Measurements from ENCODE around the gene SUPT5H. TPM values are rescaled to one million over a fixed set of nuclear protein-coding genes. Genes with fewer than 3 reads are reported as not detected.

Gene SUPT5H
- total and polyA plus RNA-seq, 8 donors, result 93.6 to 152 (median 139) TPM

DNA sequence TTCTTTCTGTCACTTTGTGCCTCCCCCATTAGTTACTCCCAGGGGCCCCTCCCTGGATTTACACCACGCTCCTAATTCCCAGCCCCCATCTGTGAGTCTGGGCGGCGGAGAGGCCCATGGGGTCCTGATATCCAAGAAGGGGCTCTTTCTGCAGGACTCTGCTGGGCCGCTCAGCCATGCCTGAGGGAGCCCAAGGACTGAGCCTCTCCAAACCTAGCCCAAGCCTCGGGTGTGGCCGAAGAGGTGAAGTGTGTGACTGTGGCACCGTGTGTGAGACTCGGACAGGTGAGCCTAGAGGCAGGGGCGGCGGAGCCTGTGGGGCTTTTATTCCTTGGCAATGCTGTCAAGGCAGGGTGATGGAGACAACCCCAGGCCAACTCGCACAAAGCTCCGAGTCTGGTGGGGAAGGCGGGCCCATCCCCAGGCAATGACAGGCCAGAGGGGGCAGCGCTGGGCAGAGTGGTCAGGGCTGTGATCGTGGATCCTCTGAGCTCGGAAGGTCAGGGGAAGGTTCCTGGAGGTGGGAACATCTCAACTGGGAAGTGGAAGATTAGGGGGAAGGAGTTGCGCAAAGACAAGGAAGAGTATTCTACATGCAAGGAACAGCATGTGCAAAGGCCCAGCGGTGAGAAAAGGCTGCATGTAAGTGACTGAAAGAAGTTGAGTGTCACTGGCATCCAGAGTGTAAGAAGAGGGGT is 31.3 kb upstream of the SUPT5H start:
- no peak for DNase-seq
- no peak for ATAC-seq
- intact Hi-C loops (cut with DNase I), result no loop called here
- Histone ChIP-seq H3K27me3 (peaks cover 0 to 12% of the 10 kb centered on the region in 2 donors), H3K27ac (peak overlapping the region; percentile 98 to 100), H3K9me3 (no peaks in the 10 kb centered on the region), H3K4me1 (peaks cover 11 to 65% of the 10 kb centered on the region in 2 donors), H3K4me3 (peak overlapping the region; percentile 90 to 100), H3K36me3 (peaks cover 0 to 24% of the 10 kb centered on the region in 2 donors)
- TF ChIP-seq, protein P1, sequence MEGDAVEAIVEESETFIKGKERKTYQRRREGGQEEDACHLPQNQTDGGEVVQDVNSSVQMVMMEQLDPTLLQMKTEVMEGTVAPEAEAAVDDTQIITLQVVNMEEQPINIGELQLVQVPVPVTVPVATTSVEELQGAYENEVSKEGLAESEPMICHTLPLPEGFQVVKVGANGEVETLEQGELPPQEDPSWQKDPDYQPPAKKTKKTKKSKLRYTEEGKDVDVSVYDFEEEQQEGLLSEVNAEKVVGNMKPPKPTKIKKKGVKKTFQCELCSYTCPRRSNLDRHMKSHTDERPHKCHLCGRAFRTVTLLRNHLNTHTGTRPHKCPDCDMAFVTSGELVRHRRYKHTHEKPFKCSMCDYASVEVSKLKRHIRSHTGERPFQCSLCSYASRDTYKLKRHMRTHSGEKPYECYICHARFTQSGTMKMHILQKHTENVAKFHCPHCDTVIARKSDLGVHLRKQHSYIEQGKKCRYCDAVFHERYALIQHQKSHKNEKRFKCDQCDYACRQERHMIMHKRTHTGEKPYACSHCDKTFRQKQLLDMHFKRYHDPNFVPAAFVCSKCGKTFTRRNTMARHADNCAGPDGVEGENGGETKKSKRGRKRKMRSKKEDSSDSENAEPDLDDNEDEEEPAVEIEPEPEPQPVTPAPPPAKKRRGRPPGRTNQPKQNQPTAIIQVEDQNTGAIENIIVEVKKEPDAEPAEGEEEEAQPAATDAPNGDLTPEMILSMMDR (IDR thresholded peaks at IDR 0.05), result no peak

DNA sequence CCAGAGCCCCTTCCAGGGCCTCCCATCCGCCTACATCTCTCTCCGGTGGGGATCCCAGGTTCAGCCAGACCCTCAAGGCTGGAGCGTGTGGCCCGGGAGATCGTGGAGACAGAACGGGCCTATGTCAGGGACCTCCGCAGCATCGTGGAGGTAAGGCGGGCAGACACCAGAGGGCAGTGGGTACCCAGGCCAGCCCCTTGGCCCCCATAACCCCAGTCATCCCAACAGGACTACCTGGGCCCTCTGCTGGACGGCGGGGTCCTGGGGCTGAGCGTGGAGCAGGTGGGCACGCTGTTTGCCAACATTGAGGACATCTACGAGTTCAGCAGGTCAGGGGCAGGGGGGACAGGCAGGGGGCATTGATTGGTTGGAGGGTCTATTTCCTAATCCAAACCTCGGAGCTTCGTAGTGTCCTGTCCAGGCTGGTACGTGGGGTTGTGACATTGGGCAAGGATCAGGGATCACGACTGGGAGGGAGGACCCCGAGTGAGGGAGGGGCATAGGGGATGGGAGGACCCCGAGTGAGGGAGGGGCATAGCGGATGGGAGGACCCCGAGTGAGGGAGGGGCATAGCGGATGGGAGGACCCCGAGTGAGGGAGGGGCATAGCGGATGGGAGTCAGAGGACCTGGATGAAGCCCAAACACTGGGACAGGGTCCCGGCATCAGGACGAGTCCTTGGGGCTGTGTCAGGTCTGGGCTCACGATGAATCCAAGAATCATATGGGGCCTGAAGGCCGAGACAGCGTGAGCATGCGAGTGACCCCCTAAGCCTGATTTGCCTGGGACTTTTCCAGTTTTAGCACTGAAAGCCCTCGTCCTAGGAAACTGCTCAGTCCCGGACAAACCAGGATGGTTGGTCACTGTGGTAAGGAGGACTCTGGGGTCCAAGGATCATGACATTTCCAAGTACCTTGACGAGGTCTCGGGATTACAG is 30.0 kb upstream of the SUPT5H start:
- peak overlapping the region in 1 of 2 donors; percentile 100 for H3K4me3 ChIP-seq
- H3K36me3 ChIP-seq, result peaks cover 0 to 33% of the 10 kb centered on the region in 2 donors

DNA sequence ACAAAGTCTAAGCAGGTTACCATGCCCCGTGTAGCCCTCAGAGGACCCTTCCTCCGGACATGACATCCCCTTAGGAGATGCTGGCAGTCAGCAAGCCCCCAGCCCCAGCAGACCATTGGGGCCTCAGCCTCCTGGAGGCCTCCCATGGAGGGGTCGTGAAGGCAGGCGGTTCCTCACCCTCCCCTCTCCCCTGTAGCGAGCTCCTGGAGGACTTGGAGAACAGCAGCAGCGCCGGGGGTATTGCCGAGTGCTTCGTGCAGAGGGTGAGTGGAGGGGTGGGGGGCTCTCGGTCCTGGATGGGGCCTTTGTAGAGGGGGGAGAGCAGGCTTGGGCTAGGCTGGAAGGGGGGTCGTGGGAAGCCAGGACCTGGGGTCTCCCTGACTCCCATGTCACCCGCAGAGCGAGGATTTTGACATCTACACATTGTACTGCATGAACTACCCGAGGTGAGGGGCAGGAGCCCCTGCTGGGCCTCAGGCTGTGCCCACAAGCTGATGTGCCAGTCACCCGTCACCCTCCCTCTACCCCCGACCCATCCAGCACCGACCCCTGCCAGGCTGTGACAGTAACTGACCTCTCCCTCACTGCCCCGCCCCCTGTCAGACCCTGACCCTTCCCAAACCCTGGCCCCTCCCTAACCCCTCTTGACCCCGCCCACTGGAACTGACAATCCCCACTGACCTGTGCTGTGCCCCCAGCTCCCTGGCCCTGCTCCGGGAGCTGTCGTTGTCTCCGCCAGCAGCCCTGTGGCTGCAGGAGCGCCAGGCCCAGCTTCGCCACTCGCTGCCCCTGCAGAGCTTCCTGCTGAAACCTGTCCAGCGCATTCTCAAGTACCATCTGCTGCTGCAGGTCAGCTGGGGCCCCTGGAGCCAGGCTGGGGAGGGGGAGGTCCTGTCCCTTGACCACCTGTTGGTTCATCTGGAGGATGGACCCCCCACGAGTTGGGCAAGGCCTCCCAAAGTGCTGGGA is 28.9 kb upstream of the SUPT5H start:
- Histone ChIP-seq H3K27ac (no peak overlapping the region), H3K4me1 (peaks cover under 1 to 48% of the 10 kb centered on the region in 2 donors), H3K4me3 (no peak overlapping the region), H3K36me3 (peaks cover 0 to 44% of the 10 kb centered on the region in 2 donors), H3K9me3 (no peaks in the 10 kb centered on the region), H3K27me3 (peaks cover 0 to 12% of the 10 kb centered on the region in 2 donors)
- no peak for ATAC-seq
- DNase-seq, result no peak
- intact Hi-C loops (cut with DNase I), result no loop called here
- TF ChIP-seq, protein P1 (IDR thresholded peaks at IDR 0.05), result no peak

More for the DNA sequence above, 30.0 kb upstream of the SUPT5H start:
- TF ChIP-seq, protein P1 (IDR thresholded peaks at IDR 0.05), result no peak
- ATAC-seq (no peak), DNase-seq (no peak)
- intact Hi-C loops (cut with DNase I), result no loop called here
- peaks cover 11 to 59% of the 10 kb centered on the region in 2 donors for H3K4me1 ChIP-seq
- H3K27me3 ChIP-seq, result peaks cover 0 to 12% of the 10 kb centered on the region in 2 donors
- no peaks in the 10 kb centered on the region for H3K9me3 ChIP-seq
- H3K27ac ChIP-seq, result no peak overlapping the region

DNA sequence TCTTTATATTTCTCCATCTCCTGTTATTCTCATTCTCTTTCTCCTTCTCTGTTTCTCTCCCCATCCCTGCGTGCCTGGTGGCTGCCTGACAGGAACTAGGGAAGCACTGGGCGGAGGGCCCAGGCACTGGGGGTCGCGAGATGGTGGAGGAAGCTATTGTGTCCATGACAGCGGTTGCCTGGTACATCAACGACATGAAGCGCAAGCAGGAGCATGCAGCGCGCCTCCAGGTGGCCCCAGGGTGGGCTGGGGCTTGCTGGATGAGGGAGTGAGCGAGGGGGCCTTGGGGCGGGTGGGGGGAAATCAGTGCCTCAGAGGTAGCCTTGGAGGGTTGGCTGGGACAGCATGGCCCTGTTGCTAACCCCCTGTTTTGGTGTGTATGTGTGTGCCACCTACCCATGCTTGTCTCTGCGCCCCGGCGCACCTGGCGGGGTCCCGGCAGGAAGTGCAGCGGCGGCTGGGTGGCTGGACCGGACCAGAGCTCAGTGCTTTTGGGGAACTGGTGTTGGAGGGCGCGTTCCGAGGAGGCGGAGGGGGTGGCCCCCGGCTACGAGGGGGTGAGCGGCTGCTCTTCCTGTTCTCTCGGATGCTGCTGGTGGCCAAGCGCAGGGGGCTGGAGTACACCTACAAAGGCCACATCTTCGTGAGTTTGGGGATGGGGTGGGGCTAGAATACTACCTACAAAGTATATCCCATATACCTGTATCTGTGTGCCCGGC is 27.8 kb upstream of the SUPT5H start:
- Histone ChIP-seq H3K4me3 (no peak overlapping the region), H3K4me1 (peaks cover 0 to 40% of the 10 kb centered on the region in 2 donors), H3K27me3 (peaks cover 0 to 10% of the 10 kb centered on the region in 2 donors), H3K9me3 (no peaks in the 10 kb centered on the region), H3K27ac (no peak overlapping the region), H3K36me3 (peaks cover 0 to 53% of the 10 kb centered on the region in 2 donors)
- intact Hi-C loops (cut with DNase I), result no loop called here
- no peak for DNase-seq
- no peak for ATAC-seq
- TF ChIP-seq, protein P1 (IDR thresholded peaks at IDR 0.05), result no peak

Measured in left lung (tissue), 10 donors.